Prostate gland (tissue), 2 donors: ENCODE measurements around the gene SETBP1. TPM values are rescaled to one million over a fixed set of nuclear protein-coding genes. Genes with fewer than 3 reads are reported as not detected.
A peak's percentile ranks its signal among the peaks of the same experiment; 100 is the strongest.

Experiments
- DNase-seq: peaks from one replicate; pipeline ENCODE4 v3.0.0-alpha.2; 2019; ENCODE audit warnings: low spot score
- H3K27ac ChIP-seq, 2 donors: fragments of 200-600 bp; sonication (generic); 2 replicates each; pipeline ENCODE4 v1.5.1; 2017 to 2019
- H3K27me3 ChIP-seq: fragments of 200-600 bp; sonication (generic); replicated peaks from 2 replicates; pipeline ENCODE4 v1.5.1; 2019; ENCODE audit not compliant: insufficient read depth
- H3K36me3 ChIP-seq, 2 donors: fragments of 200-600 bp; sonication (generic); 1 replicate in 1 of 2; 2 replicates in 1 of 2; pipeline versions ENCODE4 v1.5.1 to v1.8.1; 2017 to 2019
- H3K4me1 ChIP-seq: fragments of 200-600 bp; sonication (generic); replicated peaks from 2 replicates; pipeline ENCODE4 v1.5.1; 2019
- H3K4me3 ChIP-seq, 2 donors: fragments of 200-600 bp; sonication (generic); 2 replicates each; pipeline ENCODE4 v1.5.1; 2017 to 2019
- H3K9me3 ChIP-seq: fragments of 200-600 bp; sonication (generic); 2 replicates; pipeline ENCODE4 v1.5.1; 2017
- POLR2A ChIP-seq: fragments of 450-650 bp; IDR thresholded peaks from one replicate; pipeline ENCODE4 v1.6.1; 2016; ENCODE audit warnings: antibody characterized with exemption, mild to moderate bottlenecking
- POLR2AphosphoS5 ChIP-seq: sonication (generic); formaldehyde crosslinking; IDR thresholded peaks from one replicate; pipeline ENCODE4 v1.6.1; 2017; ENCODE audit warnings: antibody characterized with exemption
- WGBS: methylation state at CpG from one replicate; pipeline ENCODE4 v1.1.5; 2018; 5-methylcytosine and 5-hydroxymethylcytosine counted together
- intact Hi-C: fragments of 100-400 bp; cut with DNase I; formaldehyde crosslinking; loops from one replicate; pipeline ENCODE4 v1.14.2; 2022
- total RNA-seq, 2 donors: library from RNA; depleted of rRNA; stranded (reverse); fragments of >200 nt; gene quantifications; one replicate each; pipeline ENCODE4 v1.1.0, GENCODE V29; 2016
- TF ChIP-seq, protein P1 (sequence below), 4 experiments: fragments of 200-600 bp in 2 of 4; fragments of 450-650 bp in 2 of 4; sonication (generic) in 2 of 4; IDR thresholded peaks; 1 replicate in 3 of 4; 2 replicates in 1 of 4; pipeline ENCODE4 v1.5.1; 2016 to 2019; ENCODE audit warnings: antibody characterized with exemption in 4 of 4, mild to moderate bottlenecking in 2 of 4, moderate library complexity in 2 of 4

The SETBP1 gene
- total RNA-seq, 2 donors from 2014 or later: 28.4 to 45.1 TPM

DNA sequence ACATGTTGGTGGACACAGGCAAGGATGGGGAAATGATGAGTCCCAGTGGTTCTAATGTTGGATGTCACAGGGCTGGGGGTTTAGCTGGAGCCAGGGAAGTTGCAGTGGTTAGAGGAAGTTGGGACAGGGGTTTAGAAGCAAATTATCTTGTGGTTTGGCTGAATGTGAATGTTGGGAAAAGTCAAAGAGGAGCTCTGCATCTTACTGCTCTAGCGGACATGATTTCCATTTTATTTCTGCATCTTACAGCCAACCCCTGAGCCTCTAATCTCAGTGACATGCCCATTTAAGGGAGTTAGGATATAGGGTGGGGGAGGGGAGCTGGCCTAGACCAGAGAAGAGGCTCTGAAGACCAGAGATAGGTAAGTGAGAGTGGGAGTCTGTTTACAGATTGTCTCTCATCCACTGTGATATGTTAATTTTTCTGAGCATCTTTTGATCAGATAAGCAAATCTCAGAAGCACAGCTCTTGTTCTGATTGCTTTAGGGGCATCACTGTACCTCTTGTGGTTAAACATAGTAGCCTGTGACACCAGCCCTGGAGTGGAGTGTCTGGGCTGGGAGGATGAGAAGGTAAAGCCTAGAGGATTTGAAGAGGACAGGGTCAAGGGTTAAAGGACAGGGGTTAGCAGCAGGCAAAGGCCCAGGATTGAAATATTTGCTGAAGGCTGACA lies 43.6 kb downstream of the SETBP1 start:
- Histone ChIP-seq H3K9me3 (no peaks in the 10 kb centered on the region), H3K27ac (no peak overlapping the region), H3K36me3 (no peaks in the 10 kb centered on the region), H3K4me1 (peaks cover 2% of the 10 kb centered on the region), H3K27me3 (no peaks in the 10 kb centered on the region), H3K4me3 (no peak overlapping the region)
- TF ChIP-seq, protein P1, sequence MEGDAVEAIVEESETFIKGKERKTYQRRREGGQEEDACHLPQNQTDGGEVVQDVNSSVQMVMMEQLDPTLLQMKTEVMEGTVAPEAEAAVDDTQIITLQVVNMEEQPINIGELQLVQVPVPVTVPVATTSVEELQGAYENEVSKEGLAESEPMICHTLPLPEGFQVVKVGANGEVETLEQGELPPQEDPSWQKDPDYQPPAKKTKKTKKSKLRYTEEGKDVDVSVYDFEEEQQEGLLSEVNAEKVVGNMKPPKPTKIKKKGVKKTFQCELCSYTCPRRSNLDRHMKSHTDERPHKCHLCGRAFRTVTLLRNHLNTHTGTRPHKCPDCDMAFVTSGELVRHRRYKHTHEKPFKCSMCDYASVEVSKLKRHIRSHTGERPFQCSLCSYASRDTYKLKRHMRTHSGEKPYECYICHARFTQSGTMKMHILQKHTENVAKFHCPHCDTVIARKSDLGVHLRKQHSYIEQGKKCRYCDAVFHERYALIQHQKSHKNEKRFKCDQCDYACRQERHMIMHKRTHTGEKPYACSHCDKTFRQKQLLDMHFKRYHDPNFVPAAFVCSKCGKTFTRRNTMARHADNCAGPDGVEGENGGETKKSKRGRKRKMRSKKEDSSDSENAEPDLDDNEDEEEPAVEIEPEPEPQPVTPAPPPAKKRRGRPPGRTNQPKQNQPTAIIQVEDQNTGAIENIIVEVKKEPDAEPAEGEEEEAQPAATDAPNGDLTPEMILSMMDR (IDR thresholded peaks at IDR 0.05): no peak
- TF ChIP-seq POLR2A (no peak), POLR2AphosphoS5 (no peak)
- WGBS: 83% methylated on average over 1 of the region's 1 CpG
- DNase-seq: no peak
- intact Hi-C loops: no loop called here

DNA sequence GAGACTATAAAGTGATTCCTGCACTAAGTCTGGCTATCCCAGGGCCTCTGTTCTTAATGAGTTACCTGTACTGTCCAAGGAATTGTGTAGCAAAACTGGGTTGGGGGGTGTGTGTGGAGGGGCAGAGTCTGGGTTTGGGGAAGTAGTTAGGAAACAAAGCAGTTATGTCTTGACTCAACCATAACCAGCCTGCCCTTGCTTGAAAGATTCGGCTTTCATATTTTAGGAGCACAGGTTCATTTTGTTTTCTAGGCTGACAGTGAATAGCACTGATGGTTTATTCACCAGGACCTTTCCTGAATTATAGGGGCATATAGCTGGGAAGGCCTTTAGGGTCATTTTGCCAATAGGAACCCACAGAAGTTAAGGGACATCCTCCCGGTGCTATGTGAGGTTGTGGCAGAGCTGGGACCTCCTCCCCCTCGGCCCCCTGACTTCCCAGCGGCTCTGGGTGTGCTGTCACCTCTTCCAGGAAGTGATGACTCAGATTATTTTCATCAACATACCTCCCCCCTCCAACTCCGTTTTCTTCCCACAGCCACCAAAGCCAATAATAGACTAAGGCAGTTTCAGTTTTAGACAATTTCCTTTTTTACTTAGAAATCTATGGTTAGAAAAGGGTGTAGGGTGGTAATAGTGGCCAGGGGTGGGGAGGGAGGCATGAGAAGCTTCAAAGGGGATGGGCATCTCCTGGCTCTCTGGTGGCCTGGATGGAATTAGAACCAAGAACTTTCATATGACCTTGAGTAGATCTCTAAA lies 44.8 kb downstream of the SETBP1 start:
- no peak for DNase-seq
- Histone ChIP-seq H3K4me1 (peaks cover 8% of the 10 kb centered on the region), H3K4me3 (no peak overlapping the region), H3K9me3 (no peaks in the 10 kb centered on the region), H3K27me3 (no peaks in the 10 kb centered on the region), H3K27ac (peak overlapping the region; percentile 24 to 43), H3K36me3 (no peaks in the 10 kb centered on the region)
- 44% methylated on average over 5 of the region's 5 CpGs for WGBS
- intact Hi-C loops: no loop called here
- peak; percentile 10 for TF ChIP-seq POLR2AphosphoS5
- TF ChIP-seq, protein P1 (IDR thresholded peaks at IDR 0.05): no peak

DNA sequence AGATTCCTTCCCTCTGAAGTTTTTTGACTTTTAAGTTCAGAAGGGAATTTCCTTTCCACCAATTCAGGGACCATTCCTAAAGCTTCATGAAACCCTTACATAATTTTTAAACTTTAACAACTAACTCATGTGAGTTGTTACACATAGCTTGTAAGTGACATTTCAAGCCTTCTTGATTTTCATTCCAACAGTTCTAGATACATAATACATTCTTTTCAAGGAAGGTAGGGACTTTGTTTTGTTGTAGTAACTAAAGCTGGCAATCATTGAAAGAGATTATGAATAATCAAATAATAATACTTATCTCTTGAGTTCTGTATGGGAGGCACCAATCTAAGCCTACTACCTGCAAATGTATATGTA lies 45.4 kb downstream of the SETBP1 start:
- no peak for DNase-seq
- intact Hi-C loops: no loop called here
- Histone ChIP-seq H3K4me3 (no peak overlapping the region), H3K27ac (peak overlapping the region; percentile 24 to 43), H3K4me1 (peaks cover 11% of the 10 kb centered on the region), H3K27me3 (no peaks in the 10 kb centered on the region), H3K9me3 (no peaks in the 10 kb centered on the region), H3K36me3 (no peaks in the 10 kb centered on the region)
- TF ChIP-seq, protein P1 (IDR thresholded peaks at IDR 0.05): no peak
- TF ChIP-seq POLR2AphosphoS5 (no peak), POLR2A (no peak)

DNA sequence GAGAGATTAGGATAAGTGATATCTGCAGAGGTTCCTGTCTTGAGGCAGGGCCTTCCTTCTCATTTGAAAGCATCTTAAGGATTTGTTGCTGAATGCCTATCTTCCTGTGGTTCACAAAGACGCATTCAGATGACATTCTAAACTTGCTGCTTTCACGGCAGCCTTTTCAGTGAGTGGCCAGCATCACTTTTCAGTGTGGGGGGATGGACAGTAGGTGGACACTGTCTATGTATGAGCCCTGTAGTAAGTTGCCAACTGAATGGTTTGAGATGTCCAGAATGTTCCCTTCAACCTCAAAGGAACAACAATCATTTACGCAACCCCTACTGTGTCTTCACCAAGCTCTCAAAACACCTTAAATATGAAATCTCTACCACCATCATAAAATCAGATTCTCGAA lies 46.6 kb downstream of the SETBP1 start:
- H3K27ac ChIP-seq: no peak overlapping the region
- DNase-seq: no peak
- TF ChIP-seq POLR2AphosphoS5 (no peak), POLR2A (no peak)
- TF ChIP-seq, protein P1 (IDR thresholded peaks at IDR 0.05): no peak
- intact Hi-C loops: no loop called here
- H3K4me1 ChIP-seq: peaks cover 11% of the 10 kb centered on the region
- WGBS: 79% methylated on average over 4 of the region's 4 CpGs
- H3K9me3 ChIP-seq: no peaks in the 10 kb centered on the region
- H3K4me3 ChIP-seq: no peak overlapping the region
- H3K27me3 ChIP-seq: no peaks in the 10 kb centered on the region
- no peaks in the 10 kb centered on the region for H3K36me3 ChIP-seq
